Stomach (tissue), 9 donors: ENCODE results near the gene COL9A3. TPM values are rescaled to one million over a fixed set of nuclear protein-coding genes. Genes with fewer than 3 reads are reported as not detected.
A peak's percentile ranks its signal among the peaks of the same experiment; 100 is the strongest.

ENCODE experiments used
- DNase-seq, 2 donors: peaks; one replicate each; pipeline versions ENCODE4 v3.0.0 to v3.0.0-alpha.2; 2013 to 2019
- H3K27ac ChIP-seq, 5 donors: fragments of 200-600 bp in 4 of 5; sonication (generic) in 4 of 5; one replicate each; pipeline ENCODE4 v1.5.1; 2013 to 2019; ENCODE audit warnings: mild to moderate bottlenecking in 1 of 5, moderate library complexity in 1 of 5
- H3K27me3 ChIP-seq, 3 donors: fragments of 200-600 bp; sonication (generic); one replicate each; pipeline ENCODE4 v1.5.1; 2017 to 2019; ENCODE audit warnings: mixed run types in 1 of 3
- H3K36me3 ChIP-seq, 4 donors: fragments of 200-600 bp; sonication (generic); 1 replicate in 3 of 4; 2 replicates in 1 of 4; pipeline ENCODE4 v1.5.1; 2016 to 2019
- H3K4me1 ChIP-seq, 4 donors: fragments of 200-600 bp; sonication (generic); one replicate each; pipeline ENCODE4 v1.5.1; 2016 to 2019
- H3K4me3 ChIP-seq, 4 donors: fragments of 200-600 bp; sonication (generic) in 3 of 4; one replicate each; pipeline ENCODE4 v1.5.1; 2016 to 2019; ENCODE audit warnings: mild to moderate bottlenecking in 1 of 4
- H3K9me3 ChIP-seq, 4 donors: fragments of 200-600 bp; sonication (generic); one replicate each; pipeline ENCODE4 v1.5.1; 2016 to 2019
- CTCF ChIP-seq, 7 experiments: fragments of 450-650 bp in 4 of 7; fragments of 200-600 bp in 3 of 7; sonication (generic) in 3 of 7; IDR thresholded peaks; one replicate each; pipeline ENCODE4 v1.5.1; 2016 to 2019; ENCODE audit warnings: antibody characterized with exemption in 7 of 7, control low read depth in 2 of 7, mild to moderate bottlenecking in 1 of 7
- EP300 ChIP-seq: sonication (generic); formaldehyde crosslinking; IDR thresholded peaks from one replicate; pipeline ENCODE4 v1.6.1; 2017; ENCODE audit warnings: antibody characterized with exemption
- POLR2A ChIP-seq, 4 donors: fragments of 450-650 bp; IDR thresholded peaks; one replicate each; pipeline ENCODE4 v1.6.1; 2016; ENCODE audit warnings: antibody characterized with exemption in 4 of 4, control low read depth in 2 of 4, mild to moderate bottlenecking in 1 of 4, moderate library complexity in 1 of 4
- POLR2AphosphoS5 ChIP-seq, 3 donors: sonication (generic); formaldehyde crosslinking; IDR thresholded peaks; one replicate each; pipeline ENCODE4 v1.6.1; 2016; ENCODE audit warnings: antibody characterized with exemption in 3 of 3
- WGBS, 5 donors: extraction: QIAGEN DNeasy Blood & Tissue Kit in 3 of 5; methylation state at CpG; one replicate each; pipeline versions ENCODE4 v1.1.5 to v1.1.7; 2013 to 2018; 5-methylcytosine and 5-hydroxymethylcytosine counted together
- intact Hi-C: fragments of 100-400 bp; cut with DNase I; formaldehyde crosslinking; loops from one replicate; pipeline ENCODE4 v1.15.1; 2023; ENCODE audit warnings: low total_unique reads
- polyA plus RNA-seq, 3 donors: library from polyadenylated mRNA; stranded (reverse); fragments of 200-250 nt; gene quantifications; one replicate each; pipeline ENCODE4 v1.2.3, GENCODE V29; 2013
- total RNA-seq, 5 donors: library from RNA; depleted of rRNA; stranded (reverse); fragments of >200 nt; gene quantifications; one replicate each; pipeline versions ENCODE4 v1.1.0 to v1.2.3, GENCODE V29; 2014 to 2016
- donor health status: healthy with polysubstance abuse.
- donor health status: Bipolar disorder and iron deficiency.
- donor health status: healthy.

The COL9A3 gene
- total and polyA plus RNA-seq, 8 donors, result 2.3 to 18.2 (median 3.9) TPM; not detected in 3

- H3K4me3 ChIP-seq, result no peak overlapping the region
- intact Hi-C loops, result no loop called here
- H3K27ac ChIP-seq, result no peak overlapping the region
- peaks cover 12 to 31% (median 15%) of the 10 kb centered on the region in 4 donors for H3K4me1 ChIP-seq
- DNase-seq, result no peak
- 65 to 90% (median 73%) methylated on average over 8 of the region's 8 CpGs for WGBS, 5 donors
- H3K9me3 ChIP-seq, result no peaks in the 10 kb centered on the region
- peaks cover 0 to 31% (median 0%) of the 10 kb centered on the region in 3 donors for H3K27me3 ChIP-seq
- no peak for TF ChIP-seq POLR2A (IDR thresholded peaks at IDR 0.05)
- TF ChIP-seq EP300, result no peak
- no peak for TF ChIP-seq CTCF (IDR thresholded peaks at IDR 0.05)
- TF ChIP-seq POLR2AphosphoS5 (IDR thresholded peaks at IDR 0.05), result no peak
- H3K36me3 ChIP-seq, result no peaks in the 10 kb centered on the region
These were observed 42.1 kb upstream of the COL9A3 start for GRCh38 chr20:62774762-62775161.

GRCh38 chr20:62775206-62775605, 41.6 kb upstream of the COL9A3 start:
- no peak for DNase-seq
- no peak for TF ChIP-seq POLR2A (IDR thresholded peaks at IDR 0.05)
- TF ChIP-seq POLR2AphosphoS5 (IDR thresholded peaks at IDR 0.05), result no peak
- H3K36me3 ChIP-seq, result no peaks in the 10 kb centered on the region
- H3K27me3 ChIP-seq, result peaks cover 0 to 35% (median 0%) of the 10 kb centered on the region in 3 donors
- intact Hi-C loops, result no loop called here
- H3K9me3 ChIP-seq, result no peaks in the 10 kb centered on the region
- no peak overlapping the region for H3K27ac ChIP-seq
- no peak overlapping the region for H3K4me3 ChIP-seq
- peaks cover 12 to 31% (median 15%) of the 10 kb centered on the region in 4 donors for H3K4me1 ChIP-seq
- WGBS, 5 donors, result 90 to 92% (median 91%) methylated on average over 9 of the region's 9 CpGs

- WGBS, 5 donors, result 84 to 90% (median 87%) methylated on average over 17 to 24 of the region's 24 CpGs
These were observed 40.7 kb upstream of the COL9A3 start for GRCh38 chr20:62776035-62776691.

GRCh38 chr20:62776692-62777527, 39.9 kb upstream of the COL9A3 start:
- Histone ChIP-seq H3K4me3 (peak overlapping the region in 2 of 4 donors; percentile 12 to 17), H3K27me3 (peaks cover 0 to 35% (median 0%) of the 10 kb centered on the region in 3 donors), H3K9me3 (no peaks in the 10 kb centered on the region), H3K27ac (peak overlapping the region; percentile 60 to 79 (median 70)), H3K36me3 (no peaks in the 10 kb centered on the region), H3K4me1 (peaks cover 12 to 31% (median 15%) of the 10 kb centered on the region in 4 donors)
- intact Hi-C loops, result no loop called here
- DNase-seq, result peak; percentile 60
- TF ChIP-seq POLR2AphosphoS5 (IDR thresholded peaks at IDR 0.05) (peak in 1 of 3 donors; percentile 42), CTCF (IDR thresholded peaks at IDR 0.05) (no peak)
- WGBS, 5 donors, result 58 to 68% (median 63%) methylated on average over 12 to 14 of the region's 14 CpGs

More at GRCh38 chr20:62776035-62776691, 40.7 kb upstream of the COL9A3 start:
- Histone ChIP-seq H3K27ac (peak overlapping the region; percentile 60 to 79 (median 70)), H3K4me1 (peaks cover 12 to 31% (median 15%) of the 10 kb centered on the region in 4 donors), H3K27me3 (peaks cover 0 to 40% (median 0%) of the 10 kb centered on the region in 3 donors), H3K4me3 (peak overlapping the region in 2 of 4 donors; percentile 12 to 17), H3K9me3 (no peaks in the 10 kb centered on the region), H3K36me3 (no peaks in the 10 kb centered on the region)
- intact Hi-C loops, result no loop called here
- no peak for DNase-seq
- TF ChIP-seq EP300, result no peak

- H3K4me1 ChIP-seq, result peaks cover 12 to 27% (median 15%) of the 10 kb centered on the region in 4 donors
- 89 to 96% (median 93%) methylated on average over 8 of the region's 8 CpGs for WGBS, 5 donors
These were observed 39.4 kb upstream of the COL9A3 start for GRCh38 chr20:62777528-62777830.

More at GRCh38 chr20:62777528-62777830, 39.4 kb upstream of the COL9A3 start:
- intact Hi-C loops, result no loop called here
- H3K36me3 ChIP-seq, result no peaks in the 10 kb centered on the region
- TF ChIP-seq EP300 (no peak), POLR2AphosphoS5 (IDR thresholded peaks at IDR 0.05) (no peak), CTCF (IDR thresholded peaks at IDR 0.05) (no peak)
- H3K4me3 ChIP-seq, result no peak overlapping the region
- no peak for DNase-seq
- no peaks in the 10 kb centered on the region for H3K9me3 ChIP-seq
- H3K27me3 ChIP-seq, result peaks cover 0 to 33% (median 0%) of the 10 kb centered on the region in 3 donors
- peak overlapping the region in 1 of 5 donors; percentile 79 for H3K27ac ChIP-seq
